Measurements from ENCODE around the gene KLF13.

The KLF13 gene

GRCh38 chr15:31324186-31324585 is 2.4 kb upstream of the KLF13 start:
- CTCF ChIA-PET: no interaction called here
- no peak for DNase-seq (ENCODE audit: extremely low spot score)
- POLR2A ChIA-PET: interaction anchor here (0.6 to 1.4 kb wide), 2 partner anchors 9 to 68 kb away, joined by 3 to 4 read pairs; no protein-coding TSS in a partner anchor
- no peak for TF ChIP-seq NFRKB (IDR thresholded peaks at IDR 0.05)
- TF ChIP-seq FOXM1 (IDR thresholded peaks at IDR 0.05; ENCODE audit: borderline replicate concordance): no peak
- TF ChIP-seq CTBP1 (IDR thresholded peaks at IDR 0.05; ENCODE audit: borderline replicate concordance): no peak
- no peak for TF ChIP-seq L3MBTL2 (conservative IDR thresholded peaks at IDR 0.05)
- TF ChIP-seq FOXA1 (IDR thresholded peaks at IDR 0.05): no peak
- no peak for TF ChIP-seq PKNOX1 (IDR thresholded peaks at IDR 0.05)
- TF ChIP-seq SUZ12 (IDR thresholded peaks at IDR 0.05): no peak
- no peak for TF ChIP-seq ARNT (IDR thresholded peaks at IDR 0.05)
- no peak for TF ChIP-seq LEF1 (IDR thresholded peaks at IDR 0.05; ENCODE audit: borderline replicate concordance)
- TF ChIP-seq BHLHE40 (IDR thresholded peaks at IDR 0.05; ENCODE audit: borderline replicate concordance): no peak
- TF ChIP-seq ZNF384 (IDR thresholded peaks at IDR 0.05): no peak
- TF ChIP-seq SP1 (IDR thresholded peaks at IDR 0.05): no peak
- TF ChIP-seq HDGF (IDR thresholded peaks at IDR 0.05; ENCODE audit: borderline replicate concordance): no peak
- TF ChIP-seq FOXK2 (IDR thresholded peaks at IDR 0.05): no peak
- no peak for TF ChIP-seq ELF4 (IDR thresholded peaks at IDR 0.05)
- no peak for TF ChIP-seq TARDBP (IDR thresholded peaks at IDR 0.05)

GRCh38 chr15:31324806-31325594 is 1.6 kb upstream of the KLF13 start:
- no peak for DNase-seq (ENCODE audit: extremely low spot score)
- no peak for TF ChIP-seq CTBP1 (IDR thresholded peaks at IDR 0.05; ENCODE audit: borderline replicate concordance)
- no peak for TF ChIP-seq SP1 (IDR thresholded peaks at IDR 0.05)
- no peak for TF ChIP-seq TARDBP (IDR thresholded peaks at IDR 0.05)
- no peak for TF ChIP-seq NFRKB (IDR thresholded peaks at IDR 0.05)
- no peak for TF ChIP-seq HDGF (IDR thresholded peaks at IDR 0.05; ENCODE audit: borderline replicate concordance)
- no peak for TF ChIP-seq ELF4 (IDR thresholded peaks at IDR 0.05)
- TF ChIP-seq PKNOX1 (IDR thresholded peaks at IDR 0.05): no peak
- no peak for TF ChIP-seq LEF1 (IDR thresholded peaks at IDR 0.05; ENCODE audit: borderline replicate concordance)
- TF ChIP-seq ZNF384 (IDR thresholded peaks at IDR 0.05): no peak
- no peak for TF ChIP-seq ARNT (IDR thresholded peaks at IDR 0.05)
- ChIA-PET POLR2A (interaction anchor here (1.3 to 1.7 kb wide), 3 partner anchors 9 to 110 kb away, joined by 4 to 7 read pairs (median 4); no protein-coding TSS in a partner anchor), CTCF (no interaction called here)

- ChIA-PET POLR2A (interaction anchor here (0.8 to 1.8 kb wide), 8 partner anchors 12 to 113 kb away, joined by 3 to 7 read pairs (median 4); no protein-coding TSS in a partner anchor), CTCF (no interaction called here)
- DNase-seq (ENCODE audit: extremely low spot score): peak; percentile 21
- TF ChIP-seq L3MBTL2 (conservative IDR thresholded peaks at IDR 0.05): no peak
- no peak for TF ChIP-seq BHLHE40 (IDR thresholded peaks at IDR 0.05; ENCODE audit: borderline replicate concordance)
- no peak for TF ChIP-seq SUZ12 (IDR thresholded peaks at IDR 0.05)
- no peak for TF ChIP-seq CTBP1 (IDR thresholded peaks at IDR 0.05; ENCODE audit: borderline replicate concordance)
- TF ChIP-seq LEF1 (IDR thresholded peaks at IDR 0.05; ENCODE audit: borderline replicate concordance): no peak
- TF ChIP-seq ELF4 (IDR thresholded peaks at IDR 0.05): no peak
- TF ChIP-seq TARDBP (IDR thresholded peaks at IDR 0.05): no peak
- TF ChIP-seq PKNOX1 (IDR thresholded peaks at IDR 0.05): no peak
- no peak for TF ChIP-seq FOXK2 (IDR thresholded peaks at IDR 0.05)
- TF ChIP-seq ZNF384 (IDR thresholded peaks at IDR 0.05): no peak
- no peak for TF ChIP-seq FOXA1 (IDR thresholded peaks at IDR 0.05)
- TF ChIP-seq HDGF (IDR thresholded peaks at IDR 0.05; ENCODE audit: borderline replicate concordance): no peak
Measured at GRCh38 chr15:31325595-31326155, 960 bp upstream of the KLF13 start.

GRCh38 chr15:31326875-31327668 is 437 bp downstream of the KLF13 start:
- CTCF ChIA-PET: interaction anchor here (0.6 kb wide), 1 partner anchor 65 kb away, joined by 3 read pairs; no protein-coding TSS in a partner anchor
- no peak for TF ChIP-seq SUZ12 (IDR thresholded peaks at IDR 0.05)
- POLR2A ChIA-PET: interaction anchor here (0.6 to 1.8 kb wide), 12 partner anchors 8 to 112 kb away, joined by 3 to 7 read pairs (median 4); no protein-coding TSS in a partner anchor
- DNase-seq (ENCODE audit: extremely low spot score): peak; percentile 40

- ChIA-PET POLR2A (interaction anchor here (1.8 kb wide), 1 partner anchor 113 kb away, joined by 5 read pairs; no protein-coding TSS in a partner anchor), CTCF (interaction anchor here (1.1 kb wide), 1 partner anchor 107 kb away, joined by 4 read pairs; no protein-coding TSS in a partner anchor)
- TF ChIP-seq PKNOX1 (IDR thresholded peaks at IDR 0.05) (no peak), ELF4 (IDR thresholded peaks at IDR 0.05) (no peak), HDGF (IDR thresholded peaks at IDR 0.05; ENCODE audit: borderline replicate concordance) (no peak), FOXK2 (IDR thresholded peaks at IDR 0.05) (no peak), SP1 (IDR thresholded peaks at IDR 0.05) (no peak), FOXA1 (IDR thresholded peaks at IDR 0.05) (no peak), SUZ12 (IDR thresholded peaks at IDR 0.05) (no peak), L3MBTL2 (conservative IDR thresholded peaks at IDR 0.05) (no peak), NFRKB (IDR thresholded peaks at IDR 0.05) (no peak), LEF1 (IDR thresholded peaks at IDR 0.05; ENCODE audit: borderline replicate concordance) (no peak)
- peak; percentile 16 for DNase-seq (ENCODE audit: extremely low spot score)
Measured at GRCh38 chr15:31327669-31328427, 1.2 kb downstream of the KLF13 start.
